Measurements from ENCODE around the gene TNFAIP3.

Gene TNFAIP3

DNA sequence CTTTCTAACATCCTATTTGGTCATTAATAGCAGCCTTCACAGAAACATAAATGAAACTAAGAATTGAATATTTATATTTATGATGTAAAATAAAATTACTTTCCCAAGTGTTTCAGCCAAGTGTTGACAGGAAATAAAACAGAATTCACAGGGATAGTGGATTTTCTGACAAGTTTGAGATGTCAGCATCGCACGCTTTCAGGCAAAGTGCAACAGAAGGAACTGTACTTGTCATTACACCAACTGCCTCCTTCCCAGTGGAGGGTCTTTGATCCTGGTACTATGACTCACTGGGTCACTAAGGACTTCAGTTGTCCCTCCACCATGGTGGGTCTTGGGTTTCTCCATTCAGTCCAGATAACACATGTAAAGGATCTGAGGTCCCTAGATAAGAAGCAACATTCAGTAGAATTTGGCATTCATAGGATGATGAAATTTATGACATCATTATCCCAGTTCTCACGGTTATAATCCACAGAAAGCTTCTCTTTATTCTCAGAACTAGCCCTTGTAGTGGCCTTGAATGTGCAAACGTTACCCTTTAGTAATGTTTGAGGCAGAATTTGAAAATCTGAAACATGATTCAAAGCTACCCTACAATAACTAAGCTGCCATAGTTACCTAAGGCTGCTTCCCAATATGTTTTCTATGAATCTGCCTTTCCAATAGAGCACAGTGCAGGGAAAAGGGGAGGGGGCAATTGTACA, 3.8 kb upstream of the TNFAIP3 start:
- no peak for DNase-seq (ENCODE audit: low spot score)

DNA sequence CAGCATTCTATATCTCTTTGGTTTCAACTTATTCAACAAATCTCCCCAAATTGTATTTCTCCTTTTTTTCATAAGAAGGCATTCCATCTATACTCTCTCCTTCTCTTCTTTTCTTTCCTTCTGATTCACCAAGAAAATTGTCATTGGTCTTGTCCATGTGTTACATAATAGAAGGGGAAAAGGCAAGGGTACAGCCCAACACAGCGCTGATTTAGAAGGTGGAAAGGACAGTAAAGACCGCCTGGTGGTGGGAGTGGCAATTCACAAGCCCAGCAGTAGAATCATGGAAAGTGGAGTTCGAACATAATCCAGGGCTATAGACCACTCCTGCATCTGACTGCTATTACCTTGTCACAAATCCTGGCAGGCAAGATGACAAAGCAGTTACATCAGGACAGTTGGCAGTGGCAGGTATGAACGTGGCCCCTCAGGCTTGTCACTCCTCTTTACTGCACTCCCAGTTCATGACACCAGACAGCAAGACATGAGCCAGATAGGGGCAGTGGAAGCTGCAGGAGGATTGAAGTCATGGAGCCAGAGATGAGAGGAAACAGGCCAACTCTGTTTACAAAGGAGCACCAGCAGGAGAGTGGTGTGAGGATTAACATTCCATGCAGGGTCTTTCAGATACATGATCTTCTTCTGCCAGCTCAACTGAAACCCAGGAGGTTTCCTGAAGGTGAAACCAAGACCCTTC, 2.1 kb upstream of the TNFAIP3 start:
- DNase-seq (ENCODE audit: low spot score), result no peak

DNA sequence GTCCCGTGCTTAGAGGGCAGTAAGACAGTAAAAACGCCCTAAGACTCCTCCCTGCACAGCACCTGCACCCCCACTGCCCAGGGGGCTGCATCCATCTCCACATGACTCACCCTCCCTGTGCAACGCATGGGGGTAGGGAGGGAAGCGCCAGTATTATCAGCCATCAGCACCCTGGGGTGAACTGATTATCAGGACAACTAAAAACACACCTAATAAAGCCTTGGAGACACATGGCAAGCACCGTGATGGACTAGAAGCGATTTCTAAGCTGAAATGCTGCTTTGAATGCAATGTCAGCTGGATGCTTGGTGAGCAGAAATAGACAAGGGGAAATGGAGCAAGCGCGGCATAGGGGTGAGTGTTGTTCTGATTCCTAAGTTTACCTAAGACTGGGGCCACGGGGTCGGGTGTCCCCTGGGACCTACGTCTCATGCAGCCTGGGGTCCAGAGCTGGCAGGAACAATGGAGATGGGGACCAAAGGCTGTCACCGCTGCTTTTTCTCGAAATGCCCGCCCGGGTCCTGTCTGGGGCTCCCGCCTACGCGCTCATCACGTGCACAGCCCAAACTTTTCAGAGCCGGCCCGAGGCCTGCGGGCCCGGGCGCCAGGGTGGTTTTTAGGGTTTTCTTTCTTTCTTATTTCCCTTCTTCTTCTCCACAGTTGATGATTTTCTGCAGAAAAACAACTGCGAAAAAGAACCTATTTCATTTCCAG, 702 bp upstream of the TNFAIP3 start:
- DNase-seq (ENCODE audit: low spot score), result peak; percentile 20

DNA sequence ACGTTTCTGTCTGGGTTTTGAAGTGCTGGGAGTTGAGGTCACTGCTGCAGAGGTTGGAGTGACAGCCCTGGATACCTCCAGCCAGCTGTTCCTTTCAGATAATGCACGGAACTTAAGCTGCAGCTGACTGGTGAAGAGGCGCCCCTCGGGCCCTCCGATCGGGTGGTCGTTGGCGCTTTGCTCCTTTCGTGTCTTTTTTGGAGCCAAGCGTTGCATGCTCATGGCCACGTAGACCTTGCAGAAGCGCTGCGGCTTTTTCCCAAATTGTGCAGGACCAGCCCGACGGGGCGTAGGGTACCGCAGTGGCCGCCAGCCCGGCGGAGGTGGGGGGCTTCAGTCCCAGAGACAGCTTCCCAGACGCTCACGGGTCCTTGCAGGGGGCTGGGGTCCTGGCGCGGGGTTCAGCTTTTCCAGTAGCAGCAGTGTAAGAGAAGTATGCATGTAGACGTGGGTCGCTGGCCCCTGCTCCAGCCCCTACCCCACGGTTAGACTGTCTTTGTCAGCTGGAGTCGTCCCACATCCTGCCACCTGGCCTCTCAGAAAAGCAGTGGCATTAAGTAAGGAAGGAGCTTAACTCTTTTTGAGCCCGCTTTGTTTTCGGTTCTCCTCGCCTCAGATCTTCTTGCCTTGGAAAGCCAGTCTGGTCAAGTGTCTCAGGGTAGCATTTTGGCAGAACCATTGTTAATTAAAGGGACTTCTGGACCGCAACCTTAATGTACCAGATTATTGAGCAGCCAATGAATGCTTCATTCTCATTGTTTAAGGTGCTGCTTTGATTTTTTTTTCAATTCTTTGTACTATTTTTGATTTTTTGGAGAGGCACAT, 838 bp downstream of the TNFAIP3 start:
- no peak for DNase-seq (ENCODE audit: low spot score)

DNA sequence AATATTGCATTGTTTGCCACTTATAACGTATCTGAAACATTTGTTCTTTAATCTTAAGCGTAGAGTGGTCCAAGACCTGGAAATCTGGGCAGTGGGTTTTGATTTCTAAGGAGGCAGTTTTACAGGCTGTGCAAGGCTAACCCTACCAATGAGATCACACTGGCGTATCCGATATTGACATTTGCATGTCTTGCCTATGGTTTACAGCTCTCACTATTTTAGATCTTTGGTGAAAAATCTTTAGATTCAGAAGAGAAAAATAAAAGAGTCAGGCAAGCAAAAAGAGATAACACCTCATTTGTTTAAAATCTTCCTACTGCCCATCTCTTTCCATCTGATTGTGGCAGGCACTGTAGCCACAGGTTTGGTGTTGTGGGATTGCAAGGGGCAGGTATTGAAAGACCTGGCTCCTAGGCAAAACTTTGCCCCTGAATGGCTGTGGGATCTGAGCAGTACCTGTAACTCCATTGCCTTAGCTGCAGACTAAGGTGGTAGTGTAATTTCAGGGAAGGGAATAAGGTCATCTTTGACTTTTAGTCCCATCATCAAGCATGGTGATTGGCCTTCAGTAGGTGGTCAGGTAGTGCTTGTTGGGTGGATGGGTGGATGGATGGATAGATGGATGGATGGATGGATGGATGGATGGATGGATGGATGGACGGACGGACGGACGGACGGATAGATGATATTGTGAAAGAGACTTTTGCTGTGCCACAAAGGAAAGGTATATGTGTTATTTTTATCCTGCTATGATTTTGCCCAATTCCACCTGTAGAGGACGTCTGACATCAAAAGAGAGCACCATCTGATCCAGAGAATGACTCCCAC, 1.9 kb downstream of the TNFAIP3 start:
- DNase-seq (ENCODE audit: low spot score), result no peak

DNA sequence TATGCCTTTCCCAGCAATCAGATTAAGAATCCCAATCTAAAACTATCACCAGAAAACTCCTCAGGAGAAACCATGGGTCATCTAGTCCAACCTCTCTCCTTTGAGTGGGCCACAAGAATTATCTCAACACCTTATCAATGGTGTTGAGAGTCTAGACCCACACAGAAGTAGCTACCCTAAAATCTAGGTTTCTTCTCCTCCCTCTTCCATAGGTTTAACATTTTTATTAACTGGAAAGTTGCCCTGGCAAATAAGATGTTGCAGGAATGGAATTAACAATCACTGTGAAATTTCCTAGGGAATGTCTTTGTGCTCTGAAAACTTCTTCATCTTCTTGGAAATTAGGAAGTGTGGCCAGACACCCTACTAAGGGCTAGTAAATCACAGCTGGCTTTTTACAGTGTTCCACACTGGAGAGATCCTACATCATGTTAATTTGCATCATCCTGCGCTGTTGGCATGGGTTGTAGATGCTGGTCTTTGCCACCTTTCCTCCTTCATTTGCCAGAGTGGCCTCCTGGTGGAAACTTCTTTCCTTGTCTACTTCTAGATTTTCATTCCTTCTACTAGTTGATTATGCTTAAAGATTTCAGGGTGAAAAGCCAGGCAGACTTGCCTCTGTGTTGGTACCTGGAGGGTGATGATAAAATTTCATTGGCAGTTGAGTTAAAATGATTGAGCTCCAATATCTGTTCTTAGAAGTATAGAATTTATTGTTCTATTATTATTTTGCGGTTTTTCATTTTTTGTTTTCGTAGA, 2.7 kb downstream of the TNFAIP3 start:
- DNase-seq (ENCODE audit: low spot score), result no peak

DNA sequence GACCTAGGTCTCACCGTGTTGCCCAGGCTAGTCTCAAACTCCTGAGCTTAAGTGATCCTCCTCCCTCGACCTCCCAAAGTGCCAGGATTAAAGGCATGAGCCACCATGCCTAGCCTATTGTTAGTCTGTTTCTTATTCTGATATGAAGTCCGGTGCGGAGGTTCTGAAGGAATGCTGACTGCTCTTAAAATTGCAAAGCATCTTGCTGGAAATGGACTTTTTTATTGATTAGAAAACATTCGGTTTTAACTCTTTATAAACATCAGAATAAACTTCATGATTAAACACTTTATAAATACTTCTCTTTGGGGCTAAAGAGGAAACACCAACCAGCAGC, 3.2 kb downstream of the TNFAIP3 start:
- no peak for DNase-seq (ENCODE audit: low spot score)

DNA sequence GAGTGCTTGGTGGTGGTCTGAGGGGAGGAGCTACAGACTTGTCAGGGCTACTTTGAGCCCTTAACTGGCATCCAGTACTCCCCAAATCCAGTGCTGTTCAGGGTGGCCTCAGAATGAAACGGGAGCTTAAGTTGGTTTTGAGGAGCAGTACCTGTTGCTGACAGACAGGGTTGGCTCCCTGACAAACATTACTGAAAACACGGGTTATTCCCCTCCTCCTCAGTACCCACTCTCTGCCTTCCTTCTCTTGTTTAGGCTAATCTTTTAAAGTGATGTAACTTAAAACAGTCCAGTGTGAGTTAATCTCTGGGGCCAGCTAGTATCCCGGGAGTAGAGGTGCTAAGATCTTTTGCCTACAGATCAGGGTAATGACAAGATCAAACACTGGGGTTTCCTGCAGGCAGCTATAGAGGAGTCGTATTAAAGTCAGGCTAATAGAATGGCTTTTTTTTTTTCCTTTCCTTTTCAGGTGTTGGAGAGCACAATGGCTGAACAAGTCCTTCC, 3.7 kb downstream of the TNFAIP3 start:
- no peak for DNase-seq (ENCODE audit: low spot score)

DNA sequence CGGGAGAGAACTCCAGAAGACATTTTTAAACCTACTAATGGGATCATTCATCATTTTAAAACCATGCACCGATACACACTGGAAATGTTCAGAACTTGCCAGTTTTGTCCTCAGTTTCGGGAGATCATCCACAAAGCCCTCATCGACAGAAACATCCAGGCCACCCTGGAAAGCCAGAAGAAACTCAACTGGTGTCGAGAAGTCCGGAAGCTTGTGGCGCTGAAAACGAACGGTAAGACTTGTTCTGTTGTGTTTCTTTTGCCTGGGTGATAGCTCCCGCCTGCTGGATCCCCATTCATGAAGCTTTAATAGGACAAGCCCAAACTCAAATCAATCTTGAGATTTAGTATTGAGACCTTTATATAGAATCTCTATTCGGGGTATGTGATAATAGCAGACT, 4.2 kb downstream of the TNFAIP3 start:
- DNase-seq (ENCODE audit: low spot score), result no peak

DNA sequence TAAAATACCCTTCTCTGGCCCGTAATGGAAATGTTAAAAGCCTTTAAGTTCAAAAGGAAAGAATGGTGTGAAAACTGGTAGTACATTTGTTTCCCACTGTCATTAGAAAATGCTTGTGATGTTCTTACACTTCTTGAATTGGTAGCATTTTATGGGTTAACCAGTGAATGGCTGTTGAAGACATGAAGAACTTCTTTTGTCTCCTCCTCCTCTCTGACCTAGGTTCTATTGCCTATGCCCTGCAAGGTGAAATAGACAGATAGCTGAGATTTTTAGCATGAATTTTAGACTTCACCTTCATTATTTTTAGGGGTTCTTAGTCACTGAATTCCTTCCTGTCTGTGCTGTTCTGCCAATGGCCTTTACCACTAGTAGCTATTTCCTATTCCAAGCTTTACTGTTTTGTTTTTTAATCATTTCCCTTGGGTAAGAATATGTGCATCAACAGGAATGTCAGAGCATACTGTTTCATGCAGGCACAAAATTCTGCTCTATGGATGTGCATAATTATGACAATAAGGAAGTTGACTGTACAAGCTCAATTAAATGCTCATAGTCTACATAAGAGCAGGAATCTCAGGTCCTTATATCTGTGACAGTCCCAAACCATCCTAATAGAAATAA, 4.9 kb downstream of the TNFAIP3 start:
- DNase-seq (ENCODE audit: low spot score), result no peak

DNA sequence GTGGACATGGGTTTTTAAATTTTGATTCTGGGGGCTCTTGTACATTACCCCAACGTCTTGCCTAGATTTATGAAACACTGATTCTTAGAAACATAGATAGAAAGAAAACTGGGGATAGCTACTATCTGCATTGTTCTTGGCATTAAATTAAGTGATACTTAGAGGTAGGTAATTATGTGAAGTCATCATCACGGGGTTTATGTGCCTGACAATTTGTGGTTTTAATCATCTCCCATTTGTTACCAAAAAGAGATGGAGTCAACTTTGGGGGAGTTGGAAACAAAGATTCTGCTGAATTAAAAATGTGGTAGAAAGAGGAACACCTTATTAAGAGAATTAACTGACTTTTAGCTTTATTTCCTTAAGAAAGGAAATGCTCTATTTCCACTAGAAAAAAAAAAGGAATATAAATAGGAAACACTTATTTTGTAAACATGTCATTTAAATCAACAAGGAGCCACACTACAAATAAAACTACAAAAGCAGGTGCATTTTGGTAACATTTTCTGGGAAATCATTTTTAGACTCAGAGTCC, 5.6 kb downstream of the TNFAIP3 start:
- DNase-seq (ENCODE audit: low spot score), result no peak

DNA sequence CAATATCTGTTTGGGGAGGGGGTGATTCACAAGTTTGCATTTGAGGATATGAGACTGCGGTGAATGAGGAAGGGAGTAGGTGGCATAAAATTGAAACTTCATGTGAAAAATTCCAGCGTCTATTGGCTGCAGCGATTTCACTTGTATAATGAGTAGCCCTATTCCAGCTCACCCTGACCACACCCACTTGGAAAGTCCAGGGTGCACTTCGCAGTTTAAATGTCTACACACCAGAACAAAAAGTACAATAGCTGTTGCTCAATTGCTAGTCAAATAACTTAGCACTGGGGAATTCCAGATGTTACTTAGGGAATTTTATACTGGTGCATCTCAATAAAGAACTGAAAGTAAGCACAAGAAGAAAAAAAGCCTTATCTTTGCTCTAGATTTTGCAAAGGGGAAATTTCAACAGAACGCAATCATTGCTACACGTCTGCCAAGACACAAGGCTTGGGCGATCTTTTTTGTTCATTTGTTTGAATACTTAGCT, 6.3 kb downstream of the TNFAIP3 start:
- DNase-seq (ENCODE audit: low spot score), result no peak

DNA sequence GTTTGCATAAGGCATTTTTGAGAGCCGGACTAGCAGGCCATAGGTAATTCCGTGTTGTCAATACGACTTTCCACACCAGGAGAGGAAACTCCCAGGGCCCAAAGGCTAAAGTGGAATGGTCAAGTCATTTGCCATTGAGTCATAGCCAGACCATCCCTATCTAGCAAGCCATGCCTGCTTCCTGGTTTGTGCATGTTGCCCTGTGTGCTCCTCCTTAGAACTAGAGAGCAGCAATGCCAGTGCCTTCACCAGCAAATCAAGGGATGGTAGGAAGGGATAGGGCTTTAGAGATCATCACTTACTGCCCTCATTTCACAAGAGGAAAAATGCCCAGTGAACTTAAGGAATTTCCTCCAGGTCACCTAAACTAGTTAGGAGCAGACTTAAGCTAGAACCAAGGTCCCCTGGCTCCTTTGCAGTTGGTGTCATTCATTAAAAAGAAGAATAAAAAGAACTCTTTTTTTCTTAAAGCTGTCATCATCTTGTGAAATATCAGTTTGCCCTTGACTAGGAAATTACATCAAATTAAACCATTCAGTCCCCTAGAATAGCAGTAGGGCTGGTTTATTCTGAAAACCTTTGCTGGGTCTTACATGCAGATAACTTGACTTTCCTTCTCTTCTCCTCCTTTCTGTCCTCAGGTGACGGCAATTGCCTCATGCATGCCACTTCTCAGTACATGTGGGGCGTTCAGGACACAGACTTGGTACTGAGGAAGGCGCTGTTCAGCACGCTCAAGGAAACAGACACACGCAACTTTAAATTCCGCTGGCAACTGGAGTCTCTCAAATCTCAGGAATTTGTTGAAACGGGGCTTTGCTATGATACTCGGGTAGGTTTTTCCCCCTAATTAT, 7.4 kb downstream of the TNFAIP3 start:
- no peak for DNase-seq (ENCODE audit: low spot score)

DNA sequence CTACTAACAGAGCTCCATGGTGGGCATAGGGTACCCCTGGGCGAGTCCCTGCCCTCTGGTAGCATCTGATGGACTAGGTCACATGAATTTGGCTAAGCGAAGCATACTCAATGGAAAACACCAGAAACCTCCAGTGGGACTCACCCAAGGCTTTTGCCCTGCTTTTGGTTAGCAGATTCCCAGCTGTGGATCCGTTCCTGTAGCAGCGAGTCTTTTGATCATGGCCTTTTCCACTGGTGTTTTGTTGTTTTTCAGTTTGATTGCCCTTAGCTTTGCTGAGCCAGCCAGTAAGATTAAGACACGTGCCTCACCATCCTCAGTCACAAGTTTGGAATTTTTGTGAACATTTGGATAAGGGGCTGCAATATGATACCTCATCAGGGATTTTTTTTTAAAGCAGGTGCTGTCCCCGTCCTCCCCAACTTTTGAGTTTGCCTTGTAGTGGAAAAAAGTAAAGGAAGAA, 8.0 kb downstream of the TNFAIP3 start:
- no peak for DNase-seq (ENCODE audit: low spot score)

DNA sequence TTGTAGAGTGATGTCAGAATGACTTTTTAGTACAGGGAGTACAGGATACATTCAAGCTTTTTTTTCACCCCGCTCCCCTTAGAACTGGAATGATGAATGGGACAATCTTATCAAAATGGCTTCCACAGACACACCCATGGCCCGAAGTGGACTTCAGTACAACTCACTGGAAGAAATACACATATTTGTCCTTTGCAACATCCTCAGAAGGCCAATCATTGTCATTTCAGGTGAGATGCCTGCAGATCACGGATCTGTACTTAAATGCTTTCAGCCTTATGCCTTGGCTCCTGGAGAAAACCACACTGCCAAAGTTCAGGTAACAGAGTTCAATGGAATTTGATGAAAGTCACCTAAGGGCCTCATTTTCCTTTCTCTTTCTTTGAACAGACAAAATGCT, 8.5 kb downstream of the TNFAIP3 start:
- DNase-seq (ENCODE audit: low spot score), result no peak

DNA sequence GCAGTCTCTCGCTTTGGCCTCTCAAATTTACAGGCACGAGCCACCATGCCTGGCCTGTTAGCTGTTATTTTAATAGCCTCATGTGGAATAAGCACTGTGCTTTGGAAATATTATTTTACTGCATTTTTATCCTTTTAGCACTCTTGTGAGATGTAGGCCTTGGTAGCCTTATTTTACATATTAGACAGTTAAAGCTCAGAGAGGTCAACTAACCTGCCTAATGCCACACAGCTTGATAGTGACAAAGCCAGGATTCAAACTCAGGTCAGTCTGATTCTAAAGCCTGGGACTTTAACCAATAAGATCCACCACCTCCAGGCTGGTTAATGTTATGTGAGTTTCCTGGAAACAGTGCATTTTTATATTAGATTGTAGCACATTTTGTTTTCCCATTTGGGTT, 9.5 kb downstream of the TNFAIP3 start:
- DNase-seq (ENCODE audit: low spot score), result no peak

DNA sequence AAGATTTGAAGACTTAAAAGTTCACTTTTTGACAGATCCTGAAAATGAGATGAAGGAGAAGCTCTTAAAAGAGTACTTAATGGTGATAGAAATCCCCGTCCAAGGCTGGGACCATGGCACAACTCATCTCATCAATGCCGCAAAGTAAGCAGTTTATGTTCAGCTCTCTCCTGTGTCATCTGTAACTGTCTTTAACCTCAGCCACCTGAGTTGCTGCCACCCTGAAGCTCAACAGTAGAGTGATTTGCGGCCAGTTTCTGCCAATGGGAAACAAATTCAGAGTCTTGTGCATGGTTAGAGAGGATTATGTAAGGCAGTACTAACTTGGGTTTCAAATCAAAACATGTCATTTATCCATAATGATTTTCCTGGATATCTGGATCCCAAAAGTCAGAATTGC, 10.1 kb downstream of the TNFAIP3 start:
- DNase-seq (ENCODE audit: low spot score), result no peak

DNA sequence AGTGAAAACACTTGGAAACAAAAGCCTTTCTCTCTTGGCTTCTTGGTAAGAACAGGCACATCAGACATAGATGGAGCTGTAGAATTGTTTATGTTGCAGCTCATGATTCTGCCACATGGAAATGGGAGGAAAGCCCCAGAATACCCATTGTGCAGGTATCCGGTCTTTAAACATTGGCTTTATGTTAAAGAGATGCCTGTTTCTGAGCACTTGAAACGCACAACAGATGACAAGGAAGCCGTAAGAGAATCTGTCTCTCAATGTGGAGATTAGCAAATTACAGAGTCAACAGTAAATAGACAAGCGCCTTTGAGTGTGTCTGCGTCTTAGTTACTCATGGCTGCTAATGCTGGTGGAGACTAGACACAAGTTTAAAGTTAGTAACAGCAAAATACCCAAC, 10.5 kb downstream of the TNFAIP3 start:
- DNase-seq (ENCODE audit: low spot score), result no peak

DNA sequence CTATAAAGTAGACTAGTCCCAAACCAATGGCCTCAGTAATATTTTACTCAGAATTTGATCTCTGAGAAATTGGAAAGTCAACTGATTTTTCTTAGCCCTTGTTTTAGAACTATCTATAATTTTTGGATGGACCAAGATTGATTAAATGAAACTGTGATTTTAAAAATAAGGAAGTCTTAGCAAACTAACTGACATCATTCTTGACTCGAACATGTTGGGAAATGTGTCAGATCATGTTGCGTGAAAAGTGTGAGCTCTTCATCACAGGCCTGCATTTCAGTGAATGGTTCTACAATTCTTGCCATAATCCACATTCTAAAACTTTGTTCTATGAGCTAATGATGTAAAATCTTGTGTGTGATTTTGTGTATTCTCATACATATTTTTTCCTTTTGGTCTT, 11.0 kb downstream of the TNFAIP3 start:
- no peak for DNase-seq (ENCODE audit: low spot score)
